Activated naive CD4-positive, alpha-beta T cell treated with Interleukin-2 at 50 U/mL for 16 hours (primary cell): ENCODE results near the gene RGL1.

Source experiments
- DNase-seq: peaks from one replicate; pipeline ENCODE4 v3.0.0-alpha.2; 2020

RGL1 gene

DNA sequence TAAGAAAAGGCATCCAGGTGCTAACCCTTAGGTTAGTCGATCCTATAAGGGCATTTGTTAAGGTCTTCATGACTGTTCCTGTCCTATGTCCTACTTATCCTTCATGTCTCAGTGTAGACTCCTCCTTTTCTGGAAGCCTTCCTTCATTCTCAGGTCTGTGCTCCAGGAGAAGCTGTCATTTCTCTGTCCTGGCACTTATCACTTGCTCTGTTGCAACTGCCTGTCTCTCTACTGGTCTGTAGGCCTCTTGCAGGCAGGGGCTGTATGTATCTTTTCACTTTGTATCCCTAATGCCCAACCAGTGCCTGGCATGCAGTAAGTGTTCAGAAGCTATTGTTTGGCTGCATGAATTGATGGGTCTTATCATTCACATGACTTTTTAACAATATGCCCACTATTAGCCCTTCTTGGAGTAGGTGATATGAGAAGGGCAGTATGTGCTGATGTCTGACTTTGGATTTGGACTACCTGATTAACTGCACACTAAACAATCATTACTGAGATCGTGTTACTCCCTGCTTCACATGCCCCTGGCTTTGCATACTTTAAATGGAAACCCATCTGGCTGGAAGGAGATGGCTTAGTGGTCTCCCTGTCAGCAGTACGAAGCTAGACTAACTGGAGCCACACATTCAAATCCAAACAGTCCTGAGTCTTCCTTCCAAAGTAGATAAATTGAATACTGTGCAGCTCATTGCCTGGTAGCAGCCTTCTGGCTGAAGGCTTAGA, 88.8 kb downstream of the RGL1 start:
- no peak for DNase-seq

DNA sequence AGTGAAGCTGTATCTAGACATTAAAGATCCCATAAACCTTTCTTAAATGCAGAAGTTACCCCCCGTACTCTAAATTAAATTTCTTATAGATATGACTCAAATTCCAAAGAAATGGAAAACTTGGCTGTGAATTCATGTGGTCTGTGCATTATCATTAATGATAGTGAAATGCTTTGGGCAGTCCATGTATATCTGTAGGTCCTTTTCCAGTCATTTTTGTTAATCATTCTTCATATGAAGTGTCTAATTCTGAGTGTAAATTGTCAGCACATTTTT, 89.3 kb downstream of the RGL1 start:
- no peak for DNase-seq

DNA sequence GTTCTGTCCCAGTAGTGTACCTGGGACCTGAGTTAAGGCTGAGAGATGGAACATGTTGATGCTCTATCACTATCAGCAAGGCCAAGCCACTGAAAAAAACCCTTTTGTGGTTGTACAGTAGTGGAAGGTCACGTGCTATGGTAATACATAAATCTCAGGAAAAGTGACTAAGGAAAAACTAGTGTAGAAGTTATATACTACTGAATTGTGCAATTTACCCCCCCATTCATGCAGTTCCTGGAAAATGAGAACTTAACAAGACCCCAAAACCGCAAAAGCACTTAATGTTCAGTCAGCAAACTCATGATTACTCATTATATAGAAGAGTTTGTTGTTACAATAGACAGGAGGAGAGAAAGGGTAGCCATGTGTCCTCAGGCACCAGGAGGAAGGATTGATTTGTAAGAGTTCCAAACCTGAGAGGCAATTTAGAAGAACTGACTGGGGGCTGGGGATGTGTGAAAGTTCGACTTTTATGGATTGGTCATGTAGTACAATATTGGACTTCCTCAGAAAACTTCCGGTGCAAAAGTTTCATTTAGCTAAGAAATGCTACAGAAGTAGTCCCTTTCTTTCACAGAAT, 91.6 kb downstream of the RGL1 start:
- DNase-seq = no peak

DNA sequence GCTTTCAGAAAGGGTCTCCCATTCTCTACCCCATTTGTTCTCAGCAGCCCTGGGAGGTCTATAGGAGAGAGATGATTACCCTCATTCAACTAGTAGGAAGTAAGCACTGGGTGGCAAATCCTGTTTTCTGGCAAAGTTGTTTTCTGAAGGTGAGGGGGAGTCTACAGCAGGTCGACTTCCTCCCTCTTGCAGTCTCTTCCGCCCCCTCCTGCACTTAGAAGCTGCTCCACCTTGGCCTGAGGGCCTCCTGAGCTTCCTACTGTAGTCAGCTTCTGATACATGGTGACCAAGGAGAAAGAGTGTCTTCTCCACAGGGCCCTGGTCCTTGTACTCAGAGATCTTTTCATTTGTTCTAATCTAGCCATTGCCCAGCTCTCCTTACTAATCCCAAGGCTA, 93.1 kb downstream of the RGL1 start:
- DNase-seq = no peak

DNA sequence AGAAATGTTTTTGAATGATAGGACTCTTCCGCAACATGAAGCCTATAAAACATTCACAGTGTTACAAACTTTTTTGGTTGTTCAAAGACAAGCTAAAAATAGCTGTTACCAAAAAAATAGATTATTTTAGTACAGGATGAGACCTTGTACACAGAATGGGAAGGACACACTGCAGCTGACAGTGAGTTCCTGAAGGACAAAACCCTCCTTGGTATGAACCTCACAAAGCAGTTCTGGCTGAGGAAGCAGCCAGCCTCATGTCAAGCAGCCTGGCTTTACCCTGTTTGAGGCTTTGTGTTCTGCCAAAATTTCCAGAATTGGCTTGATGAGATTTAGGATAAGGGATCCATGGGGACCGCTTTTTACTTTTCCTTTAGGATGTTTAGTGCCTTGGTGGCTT, 93.7 kb downstream of the RGL1 start:
- no peak for DNase-seq

DNA sequence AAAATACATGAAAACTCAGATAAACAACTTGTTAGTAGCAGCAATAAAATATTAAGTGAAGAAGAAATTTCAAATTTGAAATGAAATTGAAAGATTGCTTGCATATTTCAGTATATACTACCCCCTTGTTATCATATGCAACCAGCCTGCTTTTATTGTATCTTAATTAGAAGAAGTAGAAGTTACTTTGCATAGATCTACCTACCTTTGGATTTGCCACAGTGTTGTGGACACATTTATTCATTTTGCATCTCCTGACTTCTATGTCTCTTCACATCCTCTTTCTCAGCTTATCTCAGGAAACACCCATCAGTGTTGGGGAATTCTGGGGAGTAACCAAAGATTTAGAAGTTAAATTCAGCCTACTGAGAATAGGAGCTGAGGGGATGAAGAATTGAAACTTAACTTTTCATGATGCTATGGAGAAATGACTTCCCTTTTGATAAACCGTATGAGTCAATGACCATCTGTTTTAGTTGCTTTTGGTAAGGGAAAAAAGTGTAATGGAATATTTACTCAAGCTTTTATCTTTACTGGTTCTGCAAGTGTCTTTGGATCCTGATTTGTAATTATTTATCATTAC, 96.9 kb downstream of the RGL1 start:
- no peak for DNase-seq

DNA sequence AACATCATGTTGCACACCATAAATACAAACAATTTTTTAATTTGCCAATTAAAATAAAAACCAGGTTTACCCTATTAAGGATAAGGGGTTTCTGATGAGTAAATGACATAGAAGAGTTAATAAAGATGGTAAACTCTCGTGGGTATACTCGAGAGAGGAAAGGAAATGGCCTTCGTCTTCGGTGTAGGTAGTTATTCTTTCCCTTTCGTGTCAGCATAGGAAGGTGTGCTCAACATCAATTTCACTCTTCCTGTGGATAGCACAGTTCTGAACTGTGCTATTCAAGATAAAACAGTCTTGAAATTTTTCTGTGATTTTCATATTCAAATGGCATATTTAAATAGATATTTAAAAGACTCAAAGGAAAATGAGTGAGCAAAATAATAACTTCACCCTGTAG, 98.2 kb downstream of the RGL1 start:
- DNase-seq = no peak

DNA sequence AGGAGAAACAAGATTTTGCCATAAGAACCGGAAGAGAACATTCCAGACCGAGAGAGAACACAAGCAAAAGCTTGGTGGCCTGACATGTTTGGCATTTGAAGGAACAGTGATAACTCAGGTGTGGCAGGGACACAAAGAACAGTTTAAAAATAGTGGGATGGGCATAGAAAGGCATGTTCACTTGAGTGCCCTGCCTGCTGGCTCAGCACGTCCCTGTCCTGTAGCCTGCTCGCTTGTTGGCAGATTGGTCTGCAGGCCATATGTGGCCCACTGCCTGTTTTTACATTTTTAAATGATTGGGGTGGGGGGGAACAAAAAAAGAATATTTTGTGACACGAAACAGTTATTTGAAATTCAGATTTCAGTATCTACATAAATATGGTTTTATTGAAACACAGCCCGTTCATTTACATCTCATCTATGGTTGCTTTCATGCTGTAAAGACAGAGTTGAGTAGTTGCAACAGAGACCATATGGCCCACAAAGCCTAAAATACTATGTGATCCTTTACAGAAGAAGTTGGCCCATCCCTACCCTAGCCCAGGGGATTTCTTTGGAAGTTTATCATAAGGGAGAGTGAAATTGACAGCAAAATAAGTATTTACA, 100.7 kb downstream of the RGL1 start:
- no peak for DNase-seq

DNA sequence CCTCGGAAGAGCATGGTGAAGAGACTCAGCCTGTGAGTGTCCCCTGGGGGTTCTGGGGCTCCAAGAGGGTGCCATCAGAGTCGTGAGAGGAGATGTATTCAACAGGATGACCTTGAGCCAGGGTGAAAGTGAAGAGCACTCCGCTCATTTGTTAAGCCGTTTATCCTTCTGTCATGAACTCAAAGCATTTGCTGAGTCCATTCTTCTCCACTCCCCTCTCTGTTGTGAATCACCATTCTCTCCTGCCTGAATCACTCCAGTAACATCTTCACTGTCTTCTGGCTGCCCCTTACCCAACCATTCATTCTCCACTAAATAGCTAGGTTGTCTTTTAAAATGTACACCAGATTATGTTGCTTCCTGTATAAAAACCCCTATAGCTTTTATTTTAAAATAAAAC, 102.2 kb downstream of the RGL1 start:
- no peak for DNase-seq

DNA sequence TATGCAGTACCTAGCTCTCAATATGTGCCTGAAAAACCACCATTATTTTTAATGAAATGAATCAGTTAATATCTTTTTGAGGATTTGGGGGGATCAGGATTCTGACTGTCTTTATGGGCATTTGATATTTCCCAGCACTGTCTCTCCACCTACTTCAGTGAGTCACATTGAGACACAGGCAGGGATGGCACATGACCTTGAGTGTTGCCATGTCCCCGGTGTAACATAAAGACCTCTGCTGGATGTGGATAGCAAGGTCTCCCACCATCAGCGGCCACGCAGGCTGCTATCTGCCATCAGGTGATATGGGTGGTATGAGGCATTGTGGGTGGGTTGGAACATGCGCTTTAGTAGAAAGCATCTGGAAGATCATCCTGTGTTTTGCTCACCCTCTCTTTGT, 103.2 kb downstream of the RGL1 start:
- no peak for DNase-seq

DNA sequence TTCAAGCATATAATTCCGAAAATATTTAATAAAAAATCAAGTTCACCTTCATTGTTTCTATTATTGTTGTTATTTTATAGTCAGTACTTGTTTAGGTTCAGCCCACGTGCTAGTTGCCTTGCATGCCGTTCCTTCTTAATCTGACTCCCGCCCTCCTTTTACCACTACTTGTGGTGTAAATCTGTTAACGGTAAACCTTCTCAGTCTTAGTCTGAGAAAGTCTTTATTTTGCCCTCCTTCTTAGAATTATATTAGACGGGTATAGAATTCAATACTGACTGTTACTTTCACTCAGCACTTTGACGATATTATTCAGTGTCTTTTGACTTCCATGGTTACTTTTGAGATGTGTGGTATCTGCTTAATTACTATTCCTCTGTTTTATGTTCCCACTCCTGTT, 104.8 kb downstream of the RGL1 start:
- no peak for DNase-seq

DNA sequence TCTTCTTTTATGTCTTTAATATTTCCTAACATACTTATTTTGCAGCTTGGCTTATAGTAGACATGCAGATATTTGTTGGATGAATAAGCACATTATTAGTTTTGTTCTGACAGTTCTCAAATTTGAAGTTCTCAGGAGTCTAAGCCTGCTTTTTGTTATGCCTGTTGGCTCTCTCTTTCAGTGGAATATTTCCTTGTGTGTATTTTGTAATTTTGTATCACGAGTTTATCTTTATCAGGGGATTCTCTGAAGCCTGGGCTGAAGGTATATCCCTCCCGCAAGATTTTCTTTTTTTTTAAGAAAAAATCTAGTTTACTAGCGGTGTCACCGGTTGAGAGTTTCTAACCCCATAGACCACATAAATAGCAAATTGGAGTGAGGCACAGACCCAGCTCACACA, 105.9 kb downstream of the RGL1 start:
- DNase-seq = no peak

DNA sequence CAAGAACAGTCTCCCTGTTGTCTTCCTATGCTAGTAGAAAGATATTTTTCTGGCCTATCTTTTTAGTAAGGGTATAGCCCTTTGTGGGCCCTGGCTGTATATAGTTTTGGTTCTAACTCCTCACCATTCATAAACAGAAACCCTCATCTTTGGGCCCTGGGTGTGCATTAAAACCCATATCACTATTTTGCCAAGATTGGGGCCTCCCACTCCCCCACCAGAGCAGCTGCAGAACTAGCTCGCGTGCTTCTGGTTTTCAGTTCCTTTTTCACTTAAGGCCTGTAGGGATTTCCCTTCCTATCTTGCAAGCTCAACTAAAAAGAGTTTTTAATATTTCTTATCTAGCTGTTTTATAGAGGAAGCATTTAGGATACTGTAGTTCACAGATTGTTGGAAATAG, 106.4 kb downstream of the RGL1 start:
- peak; percentile 32 for DNase-seq

DNA sequence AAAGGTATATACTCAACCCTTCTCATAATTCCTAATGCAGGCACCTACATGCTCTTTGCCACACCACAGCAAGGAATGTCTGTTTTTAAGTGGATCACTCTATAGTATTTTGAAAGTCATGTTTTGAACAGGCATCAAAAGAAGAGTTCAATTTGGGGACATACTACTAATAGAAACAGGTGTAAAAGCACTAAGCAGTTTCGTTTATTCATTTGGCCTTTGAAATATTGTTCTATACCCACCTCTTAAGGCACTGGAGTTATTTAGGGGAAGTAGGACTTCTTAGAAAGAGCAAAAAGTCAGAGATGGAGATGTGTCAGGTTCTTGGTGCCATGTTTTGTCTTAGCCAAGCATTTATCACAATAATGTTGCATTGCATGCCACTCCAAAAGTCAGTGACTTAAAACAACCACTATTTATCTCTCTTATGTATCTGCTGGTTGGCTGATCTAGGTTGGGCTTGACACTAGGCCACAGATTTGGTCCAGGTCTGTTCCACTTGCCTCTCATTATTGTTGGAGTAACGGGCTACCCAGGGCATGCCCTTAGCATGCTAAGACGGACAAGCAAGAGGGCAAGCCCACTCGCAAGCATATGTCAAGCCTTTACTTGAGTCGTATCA, 107.5 kb downstream of the RGL1 start:
- DNase-seq = no peak

DNA sequence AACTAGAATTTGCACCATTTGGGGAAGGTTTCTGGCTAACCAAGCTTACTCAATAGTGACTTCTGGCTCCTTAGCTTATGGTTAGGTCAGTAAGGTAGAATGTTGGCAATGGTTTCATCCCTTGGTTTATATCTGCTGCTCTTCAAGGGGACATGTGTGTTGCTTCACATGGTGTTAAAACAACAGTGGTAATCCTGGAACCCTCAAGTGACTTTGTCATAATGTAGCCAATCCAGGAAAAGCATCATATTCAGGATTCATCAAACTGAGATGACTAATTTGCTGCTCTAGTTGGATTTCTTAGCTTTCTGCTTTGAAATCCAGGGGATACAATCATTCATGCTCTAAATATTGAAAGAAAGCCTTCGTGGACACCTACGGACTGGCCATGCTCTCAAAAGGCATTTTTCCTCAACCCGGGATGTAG, 108.7 kb downstream of the RGL1 start:
- no peak for DNase-seq

DNA sequence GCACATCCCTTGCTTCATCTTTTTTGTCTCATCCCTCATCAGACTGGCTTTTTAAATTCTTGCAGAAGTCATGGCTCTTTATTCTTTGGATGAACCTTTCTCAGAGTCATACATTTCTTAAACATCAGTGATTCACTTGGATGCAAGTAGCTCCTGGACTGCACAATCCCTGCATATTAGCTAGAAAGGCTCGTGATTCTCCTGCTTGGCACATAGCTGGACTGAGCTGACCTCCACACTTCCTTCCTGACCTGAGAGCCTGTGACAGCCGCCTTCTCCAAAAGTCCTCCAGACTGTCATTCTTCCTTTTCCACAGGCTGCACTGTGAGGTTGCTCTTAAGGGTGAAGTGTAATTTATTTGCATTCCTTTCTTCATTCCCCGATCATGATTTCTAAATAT, 109.4 kb downstream of the RGL1 start:
- DNase-seq = no peak

DNA sequence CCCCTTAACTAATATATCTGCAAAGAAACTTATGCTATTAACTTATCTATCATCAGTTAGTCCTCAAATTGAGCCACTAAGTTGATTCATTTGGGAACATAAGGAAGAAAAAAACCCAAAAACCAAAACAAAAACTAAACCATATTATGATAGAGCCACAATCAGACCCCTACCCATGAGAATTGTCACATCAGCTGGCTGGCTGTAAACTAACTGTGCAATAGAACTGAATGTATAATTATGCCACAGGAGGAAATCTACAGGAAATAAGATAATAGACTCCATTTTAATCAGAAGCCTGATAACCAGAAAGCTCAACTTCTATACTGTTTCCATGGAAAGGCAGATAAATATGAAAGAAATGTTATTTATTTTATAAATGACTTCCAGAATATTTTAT, 110.0 kb downstream of the RGL1 start:
- no peak for DNase-seq

DNA sequence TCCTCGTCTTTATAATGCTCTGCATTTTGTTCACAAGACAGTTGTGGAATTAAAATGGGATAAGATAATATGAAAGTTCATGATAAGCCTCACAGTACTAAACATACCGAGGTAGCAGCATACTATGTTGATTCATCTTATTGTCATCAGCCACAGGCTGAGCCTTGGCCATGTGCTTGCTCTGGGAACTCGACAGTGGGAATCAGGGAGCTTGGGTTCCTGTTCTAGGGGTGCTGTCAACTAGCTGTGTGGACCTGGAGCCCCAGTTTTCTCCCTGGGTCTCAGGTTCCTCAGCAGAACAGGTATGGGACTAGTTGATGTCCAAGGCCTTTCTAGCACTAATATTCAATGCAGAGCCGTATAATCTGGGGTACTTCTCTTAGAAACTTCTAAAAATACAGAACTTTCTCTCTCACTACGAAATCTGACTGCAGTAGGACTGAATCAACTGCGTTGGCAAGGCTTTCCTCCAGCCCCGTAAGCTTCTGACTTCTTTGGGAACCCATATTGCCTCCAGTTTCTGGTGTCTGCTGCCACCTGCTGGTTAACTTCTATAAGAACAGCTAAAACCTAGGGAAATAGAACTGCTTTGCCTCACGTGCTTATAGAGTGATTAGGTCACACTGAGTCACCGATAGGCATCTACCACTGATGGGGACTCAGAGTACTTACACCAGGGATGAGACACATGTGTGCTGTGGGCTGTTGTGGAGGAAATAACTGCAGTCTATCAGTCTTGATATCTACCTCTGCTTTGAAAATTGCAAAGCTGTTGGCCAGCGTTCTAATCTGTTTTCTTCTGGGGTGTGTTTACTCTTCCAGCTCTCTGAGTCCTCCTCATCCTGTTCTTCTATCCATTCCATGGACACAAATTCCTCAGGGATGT, 110.9 kb downstream of the RGL1 start:
- peak; percentile 73 for DNase-seq

DNA sequence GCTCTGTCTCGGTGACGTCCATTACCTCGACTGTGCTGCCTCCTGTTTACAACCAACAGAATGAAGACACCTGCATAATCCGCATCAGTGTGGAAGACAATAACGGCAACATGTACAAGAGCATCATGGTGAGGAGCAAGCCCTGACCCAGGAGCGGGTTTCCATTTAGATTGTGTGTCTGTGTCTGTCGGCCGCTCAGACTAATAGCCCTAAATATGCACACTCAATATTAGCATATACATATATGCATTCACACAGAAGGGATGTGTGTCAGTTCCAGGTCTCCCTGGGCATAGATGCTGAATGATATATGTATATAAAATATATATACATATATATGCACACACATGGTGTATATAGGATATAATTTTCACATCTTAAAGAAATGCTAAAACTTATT, 111.7 kb downstream of the RGL1 start:
- DNase-seq = no peak

DNA sequence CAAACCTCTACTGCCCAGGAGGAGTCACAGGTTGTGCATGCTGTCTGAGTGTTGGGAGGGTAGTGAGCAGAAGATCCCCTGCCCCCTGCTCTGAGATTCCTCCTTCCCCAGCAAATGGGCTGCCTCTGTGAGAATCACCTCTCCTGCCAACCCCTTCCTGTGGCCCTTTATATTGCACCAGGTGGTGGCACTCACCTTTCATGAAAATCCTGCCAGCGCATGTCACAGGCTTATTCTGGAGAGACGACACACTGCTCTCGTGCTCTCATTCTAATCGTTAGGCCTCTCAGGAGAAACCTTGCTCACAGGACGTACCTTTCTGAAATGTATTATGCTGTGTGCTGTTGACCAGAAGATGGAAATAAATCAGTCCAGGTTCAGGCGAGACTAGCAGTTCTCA, 113.7 kb downstream of the RGL1 start:
- no peak for DNase-seq

DNA sequence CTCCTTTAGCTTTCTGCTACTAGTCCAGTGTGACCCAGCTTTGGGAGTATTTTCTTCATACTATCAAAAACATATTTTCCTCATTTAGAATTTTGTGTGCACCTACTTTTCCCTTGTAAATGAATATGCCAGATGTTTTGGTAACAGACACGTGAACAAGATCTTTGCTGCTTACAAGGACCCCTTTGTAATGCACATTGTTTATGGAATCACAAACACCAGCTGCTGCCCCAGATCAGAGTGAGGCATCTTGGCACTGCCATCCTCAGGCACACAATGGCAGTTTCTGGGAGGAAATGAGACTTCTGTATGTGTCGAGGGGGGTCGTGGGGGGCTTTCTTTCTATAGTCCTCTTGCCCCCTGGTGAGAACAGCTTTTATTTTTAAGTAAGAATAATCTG, 115.7 kb downstream of the RGL1 start:
- no peak for DNase-seq

DNA sequence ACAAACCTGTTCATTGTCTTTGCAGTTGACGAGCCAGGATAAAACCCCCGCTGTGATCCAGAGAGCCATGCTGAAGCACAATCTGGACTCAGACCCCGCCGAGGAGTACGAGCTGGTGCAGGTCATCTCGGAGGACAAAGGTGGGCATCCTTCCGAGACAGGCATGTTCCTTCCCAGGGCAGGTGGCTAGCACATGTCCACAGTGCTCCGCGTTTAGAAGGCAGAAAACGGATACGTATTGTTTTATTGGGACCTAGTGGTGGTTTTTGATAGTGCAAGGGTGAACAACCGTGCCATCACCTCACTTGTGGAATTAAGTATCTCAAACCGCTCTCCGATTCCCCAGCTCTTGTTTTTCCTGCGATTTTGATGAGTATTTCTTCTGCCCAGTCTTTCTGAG, 117.3 kb downstream of the RGL1 start:
- no peak for DNase-seq

DNA sequence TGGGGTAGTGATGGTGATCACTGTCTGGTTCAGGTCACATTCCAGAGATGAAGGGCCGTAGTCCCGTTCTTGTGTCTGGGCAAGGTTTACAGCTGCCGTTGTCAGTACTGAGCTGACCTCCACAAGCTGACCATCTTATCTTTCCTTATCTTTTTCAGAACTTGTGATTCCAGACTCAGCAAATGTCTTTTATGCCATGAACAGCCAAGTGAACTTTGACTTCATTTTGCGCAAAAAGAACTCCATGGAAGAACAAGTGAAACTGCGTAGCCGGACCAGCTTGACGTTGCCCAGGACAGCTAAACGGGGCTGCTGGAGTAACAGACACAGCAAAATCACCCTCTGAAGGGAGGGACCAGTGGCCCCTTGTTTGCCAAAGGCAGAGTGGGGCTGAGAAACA, 121.0 kb downstream of the RGL1 start:
- no peak for DNase-seq
